Measurements from ENCODE around the gene SPTBN5. TPM values are rescaled to one million over a fixed set of nuclear protein-coding genes. Genes with fewer than 3 reads are reported as not detected.

The SPTBN5 gene
- total RNA-seq, 2 donors from 2014 or later: 0.64 to 1.4 TPM

DNA sequence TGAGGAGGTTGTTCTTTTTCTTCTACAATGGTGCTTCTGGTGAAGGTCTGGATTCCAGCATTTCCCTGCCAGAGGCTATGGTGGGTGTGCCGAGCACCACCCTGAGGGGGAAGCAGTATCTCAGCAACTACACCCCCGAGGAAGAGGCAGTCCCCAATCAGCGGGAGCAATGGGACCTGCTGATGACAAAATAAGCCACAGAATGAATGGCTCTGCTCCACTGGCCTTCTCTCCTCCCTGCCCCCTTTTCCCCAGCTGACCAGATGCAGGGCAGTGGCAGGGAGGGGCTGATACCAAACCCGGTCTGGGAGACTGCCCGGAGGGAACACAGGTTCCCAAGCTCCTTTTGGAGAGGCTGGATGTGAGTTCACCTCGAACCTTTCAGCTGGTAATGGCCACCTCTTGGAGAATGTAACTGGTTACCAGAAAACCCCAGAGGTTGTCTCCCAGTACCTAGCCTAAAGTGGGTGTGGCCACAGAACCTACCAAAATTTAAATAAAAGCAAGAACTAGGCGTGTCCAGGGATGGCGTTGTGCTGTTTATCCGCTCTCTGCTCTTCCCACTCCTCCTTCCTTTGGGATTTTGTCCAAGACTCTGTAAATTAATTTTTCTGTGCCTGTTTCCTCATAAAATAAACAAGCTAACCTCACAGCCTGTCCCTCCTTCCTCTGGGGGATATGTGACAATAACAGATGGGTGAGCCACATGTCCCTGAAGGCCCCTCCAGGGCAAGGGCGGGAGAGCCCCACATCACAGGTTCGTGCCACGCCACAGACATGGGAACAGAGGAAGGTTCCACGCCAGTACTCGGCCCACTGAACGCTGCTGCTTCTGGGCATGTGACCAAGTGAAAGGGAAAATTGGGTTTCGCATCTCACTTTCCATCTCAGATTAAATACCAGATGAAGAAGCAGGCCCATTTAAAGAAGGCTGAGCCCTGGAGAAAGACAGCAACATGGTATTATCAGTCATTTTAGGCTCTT is 35.1 kb upstream of the SPTBN5 start:
- DNase-seq (peak in 1 of 2 donors; percentile 47), ATAC-seq (no peak)
- intact Hi-C loops (cut with DNase I, micrococcal nuclease): no loop called here

DNA sequence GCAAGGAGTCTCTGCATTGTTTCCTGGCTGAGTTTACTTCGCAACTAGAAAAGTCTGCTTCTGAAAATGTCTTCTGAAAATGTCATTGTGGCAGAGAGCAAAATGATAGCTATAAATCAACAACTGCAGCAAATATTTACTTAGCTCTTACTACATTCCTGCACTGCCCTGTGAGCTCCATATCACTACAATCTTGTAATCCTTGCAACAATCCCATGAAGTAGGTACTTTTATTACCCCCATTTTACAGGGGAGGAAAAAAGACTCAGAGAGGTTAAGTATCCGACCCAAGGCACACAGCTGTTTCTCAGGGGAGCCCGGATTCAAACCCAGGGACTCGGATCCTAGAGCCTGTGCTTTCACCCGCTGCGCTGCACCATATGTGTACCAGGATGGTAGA is 34.2 kb upstream of the SPTBN5 start:
- ATAC-seq (peak; percentile 66), DNase-seq (no peak)
- intact Hi-C loops (cut with DNase I, micrococcal nuclease): no loop called here

DNA sequence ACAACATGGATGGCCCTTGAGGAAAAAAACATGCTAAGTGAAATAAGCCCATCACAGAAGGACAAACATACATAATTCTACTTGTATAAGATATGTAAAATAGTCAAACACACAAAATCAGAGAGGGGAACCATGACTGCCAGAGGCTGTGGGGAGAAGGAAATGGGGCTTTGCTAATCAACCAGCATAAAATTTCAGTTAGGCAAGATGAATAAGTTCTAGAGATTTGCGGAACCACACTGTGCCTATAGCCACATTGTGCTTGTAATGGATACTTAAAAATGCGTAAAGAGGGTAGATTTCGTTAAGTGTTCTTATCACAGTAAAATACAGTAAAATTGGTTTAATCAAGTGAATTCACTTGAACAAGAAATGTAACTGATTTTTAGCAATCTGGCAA is 33.7 kb upstream of the SPTBN5 start:
- intact Hi-C loops (cut with DNase I, micrococcal nuclease): no loop called here
- ATAC-seq (no peak), DNase-seq (no peak)

DNA sequence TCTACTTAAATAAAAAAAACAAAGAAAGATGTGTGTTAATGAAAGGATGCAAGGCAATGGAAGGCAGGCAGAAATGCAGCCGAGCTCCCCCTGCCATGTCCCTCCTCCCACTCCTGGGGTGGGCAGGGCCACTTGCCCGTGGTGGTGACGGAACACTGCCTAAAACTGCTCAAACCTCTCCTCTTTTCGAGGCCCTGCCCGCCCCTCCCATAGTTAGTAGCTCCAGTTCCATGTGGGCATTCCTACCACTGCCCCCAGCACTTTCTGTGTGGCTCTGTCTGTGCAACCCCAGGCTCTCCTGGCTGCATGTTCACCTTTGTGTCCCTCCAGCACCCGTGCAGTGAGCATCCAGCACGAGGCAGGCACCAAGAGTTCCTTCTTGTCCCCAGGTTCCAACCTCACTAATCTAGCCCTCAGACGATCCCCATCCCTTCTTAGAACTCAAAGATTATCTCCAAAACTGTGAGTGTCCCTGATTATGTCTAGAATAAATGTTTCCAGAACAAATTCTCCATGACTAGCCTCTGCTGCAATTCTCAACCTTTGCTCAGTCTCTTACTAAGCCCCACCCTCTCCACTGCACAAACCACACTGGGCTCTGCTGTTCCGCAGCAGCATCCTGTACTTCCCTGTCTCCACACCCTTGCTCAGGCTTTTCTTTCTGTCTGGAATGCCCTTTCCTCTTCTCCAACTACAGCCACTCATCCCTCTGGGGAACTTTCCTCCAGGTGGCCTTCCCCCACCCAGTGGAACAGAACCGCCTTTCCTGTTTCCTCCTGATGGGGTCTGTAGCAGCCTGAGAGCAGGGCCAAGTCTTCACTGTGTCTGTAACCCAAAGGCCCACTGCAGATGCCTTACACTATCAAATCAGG is 32.6 kb upstream of the SPTBN5 start:
- DNase-seq: peak; percentile 54 to 80
- ATAC-seq: peak; percentile 75
- intact Hi-C loops (cut with DNase I, micrococcal nuclease): no loop called here

DNA sequence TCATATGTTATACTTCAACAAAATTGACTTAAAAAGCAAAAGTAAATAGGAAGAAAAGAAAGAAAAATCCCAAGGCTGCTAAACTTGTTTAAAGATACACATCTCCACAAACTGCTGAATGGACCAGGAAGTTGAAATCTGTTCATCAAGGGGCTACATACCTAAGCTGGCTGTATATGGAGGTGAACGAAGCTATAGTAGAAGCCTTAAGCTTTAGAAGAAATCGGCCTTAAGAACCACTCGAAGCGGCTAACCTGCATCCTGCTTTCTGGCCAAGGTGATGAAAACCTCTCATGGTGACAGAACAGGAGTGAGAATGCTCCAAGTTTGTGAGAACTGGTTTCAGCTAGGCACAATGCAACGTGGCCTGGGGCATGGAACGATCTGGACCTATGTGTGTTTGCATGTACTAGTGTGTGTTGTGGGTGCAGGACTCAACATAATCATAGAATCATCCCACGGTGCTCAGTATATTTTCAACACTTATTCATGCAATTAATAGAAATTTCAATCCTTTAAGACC is 31.3 kb upstream of the SPTBN5 start:
- intact Hi-C loops (cut with DNase I, micrococcal nuclease): no loop called here
- DNase-seq (no peak), ATAC-seq (no peak)

DNA sequence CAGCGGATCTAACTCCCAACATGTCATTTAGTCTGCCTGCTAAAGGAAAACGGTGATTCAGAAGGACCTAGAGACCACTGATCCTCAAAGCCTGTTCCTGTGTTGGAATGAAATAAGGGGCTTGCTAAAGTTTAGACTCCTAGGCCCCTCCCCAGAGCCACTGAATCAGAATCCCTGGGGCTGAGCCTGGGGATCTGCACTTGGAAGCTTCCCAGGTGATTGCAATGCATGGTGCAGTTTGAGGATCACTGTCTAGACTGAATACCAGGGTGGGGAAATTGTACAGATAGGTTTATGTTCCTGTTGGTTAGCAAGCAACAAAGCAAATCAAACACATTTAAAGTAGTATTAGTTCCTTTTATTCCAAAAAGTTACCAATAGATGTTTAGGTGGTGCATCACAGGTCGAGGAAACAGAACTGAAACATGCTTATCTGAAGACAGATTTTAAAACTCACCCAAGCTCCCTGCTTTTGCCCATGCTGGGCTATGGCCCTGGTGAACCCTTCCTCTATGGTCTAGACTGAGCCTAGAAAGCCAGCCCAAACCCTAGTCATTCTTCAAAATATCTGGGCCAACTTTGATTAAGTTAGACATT is 29.6 kb upstream of the SPTBN5 start:
- no peak for DNase-seq
- no peak for ATAC-seq
- intact Hi-C loops (cut with DNase I, micrococcal nuclease): no loop called here

DNA sequence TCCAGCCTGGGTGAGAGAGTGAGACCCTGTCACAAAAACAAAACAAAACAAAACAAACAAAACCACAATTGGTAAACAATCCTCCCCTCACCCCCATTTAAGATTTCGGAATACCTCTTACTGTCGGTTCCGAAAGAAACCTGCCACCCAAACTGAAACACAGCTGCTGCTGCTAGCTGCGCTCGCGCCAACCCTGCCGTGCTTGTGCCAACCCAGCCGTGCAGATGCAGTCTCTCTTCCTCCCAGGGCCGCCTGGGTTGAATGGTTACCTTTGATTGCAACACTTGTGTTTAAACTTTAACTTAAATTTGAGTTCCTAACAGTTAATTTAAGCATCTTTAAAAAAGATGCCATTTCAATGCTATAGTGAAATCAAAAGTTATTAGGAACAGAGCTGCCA is 28.5 kb upstream of the SPTBN5 start:
- intact Hi-C loops (cut with DNase I, micrococcal nuclease): no loop called here
- no peak for DNase-seq
- ATAC-seq: no peak

DNA sequence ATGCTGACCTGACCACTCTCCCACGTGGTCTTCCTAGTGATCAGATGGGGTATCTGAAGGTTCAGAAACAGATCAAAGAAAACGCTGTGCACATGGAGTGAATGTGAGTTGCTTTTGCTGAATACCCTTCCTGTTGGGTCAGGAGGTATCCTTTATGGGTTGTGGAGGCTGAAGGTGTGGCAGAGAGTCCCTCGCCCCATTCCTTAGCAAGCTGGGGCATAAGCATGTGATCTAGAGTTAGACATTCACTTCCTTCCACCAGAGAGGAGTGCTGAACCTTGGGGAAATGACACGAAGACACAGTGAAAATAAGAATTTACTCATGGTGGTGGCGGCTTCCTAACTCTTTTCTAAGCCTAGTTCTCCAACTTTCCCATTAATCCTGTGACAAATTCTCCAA is 27.8 kb upstream of the SPTBN5 start:
- DNase-seq: no peak
- peak; percentile 20 for ATAC-seq
- intact Hi-C loops (cut with DNase I, micrococcal nuclease): no loop called here

DNA sequence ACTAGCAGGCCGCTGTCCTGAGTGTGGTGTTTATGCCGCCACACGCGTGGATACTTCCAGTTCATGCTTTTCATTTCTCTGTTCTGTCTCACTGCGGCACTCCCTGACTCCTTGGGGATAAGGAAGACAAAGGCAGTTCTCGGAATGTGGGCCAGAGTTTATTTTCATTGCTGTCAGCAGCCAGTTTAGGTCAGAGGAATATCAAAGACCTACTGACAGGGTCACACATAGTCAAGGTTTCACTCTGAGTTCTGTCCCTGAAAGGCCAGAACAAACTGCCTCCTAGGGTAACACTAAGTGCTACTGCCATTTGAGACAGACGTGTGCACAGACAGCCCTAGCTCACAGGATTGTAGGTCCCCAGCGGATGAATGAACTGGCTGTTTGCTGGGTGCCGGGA is 27.3 kb upstream of the SPTBN5 start:
- intact Hi-C loops (cut with DNase I, micrococcal nuclease): no loop called here
- DNase-seq (no peak), ATAC-seq (no peak)

DNA sequence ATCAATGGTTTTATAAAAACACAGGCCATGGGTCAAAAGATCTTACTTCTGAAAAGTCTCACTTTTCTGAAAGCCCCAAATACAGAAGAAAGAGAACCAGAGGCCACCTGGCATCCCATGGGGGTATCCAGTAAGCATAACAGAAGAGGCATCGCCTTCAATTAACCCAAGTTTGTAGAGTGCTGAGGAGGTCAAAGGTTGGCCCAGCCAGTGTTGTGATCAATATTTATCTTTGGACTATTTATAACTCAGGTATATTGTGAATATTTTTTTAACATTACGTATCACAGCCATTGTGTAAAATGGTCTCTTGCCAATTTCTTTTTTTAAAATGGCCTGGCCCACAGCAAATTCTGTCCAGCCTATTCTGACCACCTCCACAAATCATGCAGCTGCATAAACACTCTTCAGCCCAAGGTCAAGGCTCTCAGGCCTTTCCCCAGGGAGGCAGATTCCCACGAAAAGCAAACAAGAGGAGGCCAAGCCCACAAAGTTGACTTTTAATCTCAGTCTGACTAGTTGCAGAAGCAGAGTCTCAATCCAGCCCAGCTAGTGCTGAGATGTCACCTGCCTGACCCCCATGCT is 26.2 kb upstream of the SPTBN5 start:
- peak; percentile 48 for ATAC-seq
- no peak for DNase-seq
- intact Hi-C loops (cut with DNase I, micrococcal nuclease): no loop called here

DNA sequence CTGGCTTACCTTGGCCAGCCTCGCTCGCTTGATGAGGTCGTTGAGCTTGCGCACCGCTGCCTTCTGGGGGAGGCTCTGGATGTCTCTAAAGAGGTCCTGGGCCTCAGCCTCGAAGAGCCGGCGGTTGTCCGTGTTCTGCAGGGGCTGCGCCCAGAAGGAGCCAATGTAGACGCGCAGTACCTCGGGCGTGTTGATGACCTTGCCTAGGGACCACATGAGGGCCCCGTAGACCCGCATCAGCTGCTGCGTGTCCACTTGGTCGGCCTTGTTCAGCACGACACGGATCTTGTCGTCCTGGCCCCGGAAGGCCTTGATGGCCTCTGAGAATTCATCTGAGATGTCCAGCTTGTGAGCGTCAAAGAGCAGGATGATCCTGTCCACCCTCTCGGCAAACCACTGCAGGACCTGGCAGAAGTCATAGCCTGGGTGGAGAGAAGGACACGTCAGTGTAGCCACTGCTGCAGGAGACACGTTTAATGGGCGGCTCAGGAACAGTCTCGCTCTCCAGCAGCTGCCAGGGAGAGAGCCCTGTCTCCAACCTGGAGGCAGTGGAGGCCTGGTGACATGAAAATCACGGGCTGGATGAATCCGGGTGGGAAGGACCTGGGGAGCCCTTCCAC is 25.5 kb upstream of the SPTBN5 start:
- intact Hi-C loops (cut with DNase I, micrococcal nuclease): no loop called here
- no peak for ATAC-seq
- no peak for DNase-seq

DNA sequence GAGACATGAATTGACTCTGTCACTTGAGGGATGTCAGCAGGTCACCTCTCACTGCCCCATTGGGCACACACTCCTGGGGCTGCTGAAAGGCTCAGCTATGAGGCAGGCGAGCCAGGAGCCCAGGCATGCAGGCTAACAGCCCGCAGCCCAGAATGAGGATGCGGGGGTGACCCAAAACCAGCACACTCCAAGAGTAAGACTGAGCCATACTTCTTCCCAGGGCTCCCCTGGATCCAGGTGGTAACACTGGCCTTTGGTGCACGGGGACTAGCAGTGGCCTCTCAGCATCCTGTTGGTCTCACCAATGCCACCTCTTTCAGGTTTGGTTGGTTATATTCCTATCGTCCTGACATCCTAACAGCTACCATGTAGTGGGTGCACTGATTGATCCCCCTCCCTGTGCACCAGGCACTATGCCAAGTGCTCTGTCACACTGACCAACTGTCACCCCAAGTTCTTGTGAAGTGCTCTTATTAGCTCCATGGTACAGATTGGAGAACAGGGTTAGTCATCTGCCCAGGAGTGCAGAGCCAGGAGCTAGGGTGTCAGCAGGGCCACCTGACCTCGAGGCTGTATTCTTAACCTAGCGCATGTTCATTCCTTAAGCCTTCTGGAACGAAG is 24.8 kb upstream of the SPTBN5 start:
- ATAC-seq: no peak
- DNase-seq: no peak
- intact Hi-C loops (cut with DNase I, micrococcal nuclease): no loop called here

DNA sequence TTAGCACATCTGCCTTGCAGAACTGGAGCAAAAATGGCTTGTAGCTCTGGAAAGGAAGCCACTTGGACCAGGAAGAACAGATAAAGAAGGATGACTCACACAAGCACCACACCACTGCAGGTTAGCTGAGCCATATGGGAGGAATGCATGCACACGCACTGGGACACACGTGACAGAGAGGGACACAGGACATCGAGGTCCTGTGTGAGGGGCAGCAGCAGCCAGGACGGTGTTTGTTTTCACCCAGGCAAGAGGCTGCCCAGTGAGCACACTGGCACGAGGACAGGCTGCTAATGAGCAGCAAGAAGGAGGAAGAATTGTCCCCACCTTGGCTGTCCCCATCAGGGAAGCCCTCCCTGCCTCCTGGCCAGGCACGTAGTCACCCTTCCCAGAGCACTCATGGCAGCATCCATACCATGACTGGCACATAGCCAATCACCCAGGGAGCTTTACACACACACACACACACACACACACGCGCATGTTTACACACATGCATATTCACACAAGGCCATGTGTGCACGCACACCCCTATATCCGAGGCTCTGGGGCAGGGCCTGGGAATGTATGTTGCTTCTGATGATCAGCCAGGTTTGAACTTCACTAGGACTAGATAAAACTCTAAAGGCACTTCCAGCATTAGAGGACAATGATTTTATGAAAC is 24.0 kb upstream of the SPTBN5 start:
- intact Hi-C loops (cut with DNase I, micrococcal nuclease): no loop called here
- DNase-seq: no peak
- ATAC-seq: peak; percentile 77

DNA sequence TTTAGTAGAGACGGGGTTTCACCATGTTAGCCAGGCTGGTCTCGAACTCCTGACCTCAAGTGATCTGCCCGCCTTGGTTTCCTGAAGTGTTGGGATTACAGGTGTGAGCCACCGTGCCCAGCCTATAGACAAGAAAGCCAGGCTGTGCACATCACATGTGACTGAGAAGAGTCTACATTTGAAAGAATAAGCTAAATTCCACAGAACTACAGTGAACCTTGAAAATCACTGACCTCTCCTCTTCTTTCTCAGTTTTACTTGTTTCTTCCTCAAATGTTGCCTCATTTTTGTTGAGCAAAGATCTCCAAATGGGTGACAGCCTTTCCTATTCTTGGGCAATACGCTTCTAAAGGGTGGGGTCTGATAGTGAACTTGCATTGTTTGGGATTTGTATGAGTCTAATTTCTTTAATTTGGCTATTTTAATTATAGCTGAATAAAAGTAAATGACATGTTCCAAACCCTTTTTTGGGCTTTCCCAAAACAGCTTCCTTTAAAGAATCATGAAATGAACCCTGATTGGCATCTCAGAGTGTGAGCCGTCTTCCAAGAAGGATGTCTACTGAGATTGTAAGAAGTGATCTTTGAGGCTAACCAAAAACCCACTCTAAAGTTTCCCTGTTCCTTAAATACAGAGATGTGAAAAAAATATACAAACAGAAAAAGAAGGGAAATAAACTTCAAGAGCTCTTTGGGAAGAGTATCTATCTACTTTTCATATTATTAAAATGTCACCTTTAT is 21.6 kb upstream of the SPTBN5 start:
- ATAC-seq (no peak), DNase-seq (no peak)
- intact Hi-C loops (cut with DNase I, micrococcal nuclease): no loop called here

DNA sequence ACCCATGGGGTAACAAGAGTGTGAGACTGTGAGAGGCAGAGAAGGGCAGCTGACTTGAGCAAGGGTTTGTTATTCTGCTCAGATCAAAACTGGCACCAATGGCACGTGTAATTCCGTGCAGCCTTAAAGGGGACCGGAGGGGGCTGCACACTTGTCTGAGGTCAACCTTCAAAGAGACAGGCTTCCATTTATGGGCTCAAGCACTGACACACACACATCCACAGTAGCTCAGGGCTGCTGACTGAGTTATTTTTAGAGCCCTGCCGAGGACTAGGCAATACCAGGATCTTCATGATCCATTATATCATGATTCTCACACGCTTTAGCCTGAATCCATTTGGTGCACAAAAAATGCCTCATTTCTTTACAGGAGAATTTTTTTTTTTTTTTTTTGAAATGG is 20.6 kb upstream of the SPTBN5 start:
- intact Hi-C loops (cut with DNase I, micrococcal nuclease): no loop called here
- DNase-seq: no peak

DNA sequence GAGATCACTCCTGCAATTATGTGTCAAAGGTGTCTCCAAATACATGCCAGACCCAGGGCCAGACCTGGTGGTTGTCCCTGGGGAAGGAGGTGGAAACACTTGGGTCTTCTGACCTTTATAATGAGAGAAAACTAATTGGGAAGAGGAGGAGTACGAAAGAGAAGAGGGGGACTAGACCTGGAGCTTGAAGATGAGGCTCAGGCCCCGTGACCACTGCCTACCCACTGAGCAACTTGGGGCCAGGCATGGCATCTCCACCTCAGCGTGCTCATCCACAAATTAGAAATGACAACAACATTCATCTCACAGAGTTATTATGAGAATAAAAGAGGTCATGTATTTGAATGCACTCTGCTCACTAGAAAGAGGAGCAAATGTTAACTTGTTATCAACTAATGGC is 19.4 kb upstream of the SPTBN5 start:
- no peak for ATAC-seq
- intact Hi-C loops (cut with DNase I, micrococcal nuclease): no loop called here
- DNase-seq: no peak

More for the DNA sequence above, 20.6 kb upstream of the SPTBN5 start:
- ATAC-seq: no peak

All from left colon (tissue), 2 donors.